Activated T-cell treated with anti-CD3 and anti-CD28 coated beads, Interleukin-2, amount 50 U/mL, for 4 hours (primary cell): ENCODE results near the gene CYFIP1. TPM values are rescaled to one million over a fixed set of nuclear protein-coding genes. Genes with fewer than 3 reads are reported as not detected.

Experiments
- ATAC-seq, 2 donors: fragments of 200-7000 bp; cut with Tn5 transposase; one replicate each; pipeline ENCODE4 v1.10.0; 2021
- DNase-seq: peaks from one replicate; pipeline ENCODE4 v3.0.0-alpha.2; 2020
- H3K27me3 Mint-ChIP-seq: one replicate; pipeline ENCODE4 v1.8.0; 2021; ENCODE audit warnings: low read depth, mixed read lengths
- H3K36me3 Mint-ChIP-seq: one replicate; pipeline ENCODE4 v1.8.0; 2022; ENCODE audit warnings: mixed read lengths; ENCODE audit not compliant: insufficient read depth
- H3K4me1 Mint-ChIP-seq: one replicate; pipeline ENCODE4 v1.8.0; 2021; ENCODE audit warnings: low read depth, mixed read lengths
- H3K4me3 Mint-ChIP-seq: one replicate; pipeline ENCODE4 v1.8.0; 2021; ENCODE audit warnings: mild to moderate bottlenecking, moderate library complexity, mixed read lengths
- H3K9me3 Mint-ChIP-seq: one replicate; pipeline ENCODE4 v1.8.0; 2021; ENCODE audit warnings: mixed read lengths
- total RNA-seq, 3 donors: library from RNA; stranded (reverse); gene quantifications; one replicate each; pipeline ENCODE4 v1.2.1, GENCODE V29; 2021

CYFIP1 gene
- total RNA-seq, 3 donors from 2014 or later: 8.8 to 17.9 (median 12.5) TPM

DNA sequence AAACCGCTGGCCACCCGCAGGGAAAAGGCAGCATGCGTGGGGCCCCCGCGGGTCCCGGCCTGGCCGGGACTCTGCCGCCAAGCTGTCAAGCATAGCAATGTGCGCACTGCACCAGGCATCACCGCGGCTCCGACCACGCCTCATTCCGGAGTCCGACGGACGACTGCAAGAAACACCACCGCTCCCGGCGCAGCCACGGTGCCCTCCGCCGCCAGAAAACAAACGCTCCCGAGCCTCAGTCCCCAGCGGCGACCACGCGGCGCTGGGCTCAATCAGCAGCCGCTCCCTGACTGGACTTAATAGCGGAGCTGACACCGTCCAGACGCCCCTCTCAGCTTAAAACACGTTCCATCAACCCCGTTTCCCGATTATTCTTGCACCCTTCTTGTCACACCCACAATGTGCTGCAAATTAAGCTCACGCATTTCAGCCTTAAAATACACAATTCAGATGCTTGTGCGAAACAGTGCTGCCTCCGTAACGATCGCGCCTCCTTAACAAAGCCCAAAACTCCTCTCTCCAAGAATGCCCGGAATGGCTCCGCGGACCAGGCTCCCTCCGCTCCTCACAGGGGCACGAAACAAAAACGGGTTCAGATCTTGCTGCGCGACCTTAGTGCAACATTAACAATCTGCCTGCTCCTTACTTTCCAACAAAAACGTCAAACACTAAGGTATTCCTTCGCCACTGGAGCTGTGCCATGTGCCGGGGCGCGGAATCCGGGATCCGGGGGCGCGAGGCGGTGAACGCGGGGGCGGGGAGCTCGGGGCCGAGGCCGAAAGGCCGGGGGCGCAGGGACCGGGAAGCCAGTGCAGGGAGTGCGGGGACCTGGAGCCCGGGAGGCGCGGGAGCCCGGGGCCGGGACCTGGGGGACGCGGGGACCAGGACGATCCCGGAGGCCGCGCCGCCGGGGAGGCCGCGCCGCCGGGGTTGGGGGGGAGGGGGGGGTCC is 655 bp downstream of the CYFIP1 start:
- peaks cover 13% of the 10 kb centered on the region for H3K4me1 Mint-ChIP-seq
- H3K36me3 Mint-ChIP-seq: no peaks in the 10 kb centered on the region
- no peak for DNase-seq

DNA sequence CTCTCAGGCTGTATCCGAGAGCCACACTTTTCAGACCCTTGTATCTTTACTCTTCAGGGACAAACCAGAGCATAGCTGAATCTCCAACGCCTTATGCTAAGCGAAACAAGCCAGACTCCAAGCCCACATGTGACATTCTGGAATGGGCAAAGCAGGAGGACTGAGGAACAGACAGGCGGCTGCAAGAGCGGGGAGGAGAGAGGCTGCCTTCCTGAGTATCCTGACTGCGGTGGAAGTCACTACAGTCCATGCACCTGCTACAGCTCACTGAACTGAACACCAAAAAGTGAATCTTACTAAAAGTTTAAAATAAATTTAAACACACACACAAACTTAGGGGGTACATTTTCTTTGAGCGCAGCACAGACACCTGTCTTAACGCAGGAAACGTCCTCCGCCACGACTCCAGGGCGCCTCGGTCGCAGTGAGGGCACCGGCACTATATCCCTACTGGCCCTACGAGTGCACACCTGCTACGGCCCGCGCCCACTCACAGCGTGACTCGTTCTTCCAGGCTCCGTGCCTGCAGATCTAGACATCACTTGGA is 1.4 kb downstream of the CYFIP1 start:
- DNase-seq: no peak

More for the DNA sequence above, 655 bp downstream of the CYFIP1 start:
- H3K9me3 Mint-ChIP-seq: no peaks in the 10 kb centered on the region
- peak; percentile 72 to 78 for ATAC-seq
- peaks cover 17% of the 10 kb centered on the region for H3K27me3 Mint-ChIP-seq
- peak overlapping the region; percentile 84 for H3K4me3 Mint-ChIP-seq

DNA sequence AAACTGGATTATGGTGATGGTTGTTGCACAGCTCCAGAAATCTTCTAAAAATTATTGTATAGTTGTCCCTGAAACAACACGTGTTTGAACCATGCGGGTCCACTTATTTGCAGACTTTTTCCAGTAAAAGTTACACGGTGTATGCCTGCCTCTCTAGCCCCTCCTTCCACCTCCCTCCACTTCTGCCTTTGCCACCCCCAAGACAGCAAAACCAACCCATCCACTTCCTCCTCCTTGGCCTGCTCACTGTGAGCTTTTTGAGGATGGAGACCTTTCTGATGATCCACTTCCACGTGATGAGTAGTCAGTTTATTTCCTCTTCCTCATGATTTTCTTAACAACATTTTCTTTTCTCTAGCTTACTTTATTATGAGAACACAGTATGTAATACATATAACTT is 5.4 kb downstream of the CYFIP1 start:
- Mint-ChIP-seq H3K36me3 (no peaks in the 10 kb centered on the region), H3K4me3 (no peak overlapping the region), H3K27me3 (peaks cover 17% of the 10 kb centered on the region), H3K9me3 (no peaks in the 10 kb centered on the region), H3K4me1 (peaks cover 11% of the 10 kb centered on the region)
- ATAC-seq (no peak), DNase-seq (no peak)

More for the DNA sequence above, 1.4 kb downstream of the CYFIP1 start:
- H3K4me1 Mint-ChIP-seq: peaks cover 13% of the 10 kb centered on the region
- H3K36me3 Mint-ChIP-seq: no peaks in the 10 kb centered on the region
- no peaks in the 10 kb centered on the region for H3K9me3 Mint-ChIP-seq
- peak; percentile 39 to 44 for ATAC-seq
- H3K4me3 Mint-ChIP-seq: peak overlapping the region; percentile 84
- peaks cover 17% of the 10 kb centered on the region for H3K27me3 Mint-ChIP-seq

DNA sequence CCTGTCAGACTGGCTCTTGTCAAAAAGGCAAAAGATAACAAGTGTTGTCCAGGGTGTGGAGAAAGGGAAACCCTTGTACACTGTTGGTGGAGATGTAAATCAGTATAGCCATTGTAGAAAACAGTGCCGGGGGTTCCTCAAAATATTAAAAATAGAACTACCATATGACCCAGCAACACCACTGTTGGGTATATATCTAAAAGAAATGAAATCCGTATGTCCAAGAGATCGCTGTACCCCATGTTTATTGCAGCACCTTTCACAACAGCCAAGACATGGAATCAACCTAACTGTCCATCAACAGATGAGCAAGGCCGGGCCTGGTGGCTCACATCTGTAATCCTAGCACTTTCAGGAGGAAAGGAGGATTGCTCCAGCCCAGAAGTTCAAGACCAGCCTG is 6.2 kb downstream of the CYFIP1 start:
- Mint-ChIP-seq H3K27me3 (peaks cover 9% of the 10 kb centered on the region), H3K36me3 (peaks cover 3% of the 10 kb centered on the region)

DNA sequence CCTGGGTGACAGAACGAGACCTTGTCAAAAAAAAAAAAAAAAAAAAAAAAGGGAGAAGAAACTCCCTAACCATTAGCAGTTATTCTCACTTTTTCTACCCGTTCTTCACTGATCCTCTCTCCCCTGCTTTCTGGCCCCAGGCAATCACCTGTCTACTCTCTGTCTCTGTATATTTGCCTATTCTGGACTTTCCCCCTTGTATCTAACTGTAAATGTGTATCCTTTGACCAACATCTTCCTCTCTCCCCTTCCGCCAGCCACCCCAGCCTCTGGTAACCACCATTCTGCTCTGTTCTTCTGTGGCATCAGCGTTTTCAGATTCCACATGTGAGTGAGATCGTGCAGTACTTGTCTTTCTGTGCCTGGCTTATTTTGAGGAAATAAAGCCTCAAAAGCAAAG is 6.9 kb downstream of the CYFIP1 start:
- Mint-ChIP-seq H3K36me3 (peaks cover 3% of the 10 kb centered on the region), H3K4me1 (no peaks in the 10 kb centered on the region), H3K9me3 (peaks cover 4% of the 10 kb centered on the region), H3K4me3 (no peak overlapping the region), H3K27me3 (peaks cover 2% of the 10 kb centered on the region)
- ATAC-seq (no peak), DNase-seq (no peak)

More for the DNA sequence above, 6.2 kb downstream of the CYFIP1 start:
- ATAC-seq: no peak
- H3K4me1 Mint-ChIP-seq: peaks cover 4% of the 10 kb centered on the region
- no peak overlapping the region for H3K4me3 Mint-ChIP-seq
- H3K9me3 Mint-ChIP-seq: peaks cover 4% of the 10 kb centered on the region
- DNase-seq: no peak

DNA sequence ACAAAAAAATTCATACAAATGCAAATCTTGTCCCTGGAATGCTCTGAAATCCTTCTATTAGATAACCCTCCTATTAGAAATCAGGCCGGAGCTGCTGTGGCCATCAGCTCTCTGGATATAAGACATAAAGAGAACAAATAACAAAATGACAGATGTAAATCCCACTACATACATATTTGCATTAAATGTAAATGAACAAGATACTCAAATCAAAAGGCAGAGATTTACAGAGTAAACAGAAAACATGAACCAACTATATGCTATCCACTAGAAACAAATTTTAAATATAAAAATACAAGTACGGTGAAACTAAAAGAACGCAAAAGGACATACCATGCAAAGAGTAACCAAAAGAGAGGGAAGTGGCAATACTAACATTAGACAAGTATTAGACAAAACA is 10.7 kb downstream of the CYFIP1 start:
- H3K27me3 Mint-ChIP-seq: no peaks in the 10 kb centered on the region
- ATAC-seq: no peak
- no peak overlapping the region for H3K4me3 Mint-ChIP-seq
- H3K36me3 Mint-ChIP-seq: peaks cover 3% of the 10 kb centered on the region
- H3K9me3 Mint-ChIP-seq: peaks cover 4% of the 10 kb centered on the region
- H3K4me1 Mint-ChIP-seq: no peaks in the 10 kb centered on the region
- no peak for DNase-seq

DNA sequence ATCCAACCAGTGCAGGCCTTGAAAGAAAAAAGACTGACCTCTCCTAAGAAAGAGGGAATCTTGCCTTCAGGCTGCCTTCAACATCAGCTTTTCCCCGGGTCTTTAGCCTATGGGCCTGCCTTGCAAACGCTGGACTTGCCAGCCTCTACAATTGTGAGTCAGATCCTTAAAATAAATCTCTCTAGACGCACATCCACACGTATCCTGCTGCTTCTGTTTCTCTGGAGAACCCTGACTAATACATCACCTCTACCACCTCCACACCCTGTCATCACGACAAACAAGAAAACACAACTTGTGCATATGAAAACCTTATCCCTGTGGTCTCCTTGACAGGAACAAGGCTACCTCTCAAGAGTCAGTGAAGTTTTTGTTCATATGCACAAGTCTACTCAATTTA is 11.8 kb downstream of the CYFIP1 start:
- Mint-ChIP-seq H3K36me3 (peaks cover 3% of the 10 kb centered on the region), H3K27me3 (no peaks in the 10 kb centered on the region), H3K4me1 (no peaks in the 10 kb centered on the region), H3K9me3 (peaks cover 4% of the 10 kb centered on the region), H3K4me3 (no peak overlapping the region)
- ATAC-seq (no peak), DNase-seq (no peak)

DNA sequence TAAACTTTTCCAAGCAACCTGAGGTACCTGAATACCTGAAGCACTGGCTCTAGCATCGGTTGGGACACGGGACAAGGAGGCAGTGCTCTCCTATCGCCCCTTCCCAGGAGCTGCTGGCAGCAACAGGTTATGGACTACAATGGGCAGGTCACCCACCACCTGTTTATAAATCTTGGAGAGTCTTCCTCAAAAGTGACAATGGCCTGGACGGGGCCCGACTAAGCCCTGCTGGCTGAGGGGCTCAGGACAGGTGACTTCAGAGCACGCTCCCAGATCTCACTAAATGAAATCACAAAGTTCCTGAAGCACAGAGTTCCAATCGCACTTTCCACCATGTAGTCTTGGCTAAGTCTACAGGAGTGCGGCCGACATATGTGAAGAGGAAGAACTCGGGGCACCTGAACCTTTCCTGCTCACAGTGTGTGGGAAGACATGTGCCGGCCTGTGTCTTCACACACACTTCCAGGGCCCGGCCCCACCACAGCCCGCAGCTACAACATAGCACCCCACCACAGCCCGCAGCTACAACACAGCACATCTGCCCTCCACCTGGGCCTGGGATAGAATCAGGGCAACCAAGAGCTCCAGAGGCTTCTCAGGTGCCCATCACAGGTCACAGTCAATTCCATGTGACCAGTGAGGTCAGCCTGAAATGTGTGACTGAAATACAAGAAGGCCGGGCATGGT is 12.9 kb downstream of the CYFIP1 start:
- H3K27me3 Mint-ChIP-seq: no peaks in the 10 kb centered on the region
- no peaks in the 10 kb centered on the region for H3K4me1 Mint-ChIP-seq
- H3K36me3 Mint-ChIP-seq: peaks cover 3% of the 10 kb centered on the region
- ATAC-seq (no peak), DNase-seq (no peak)
- H3K9me3 Mint-ChIP-seq: peaks cover 4% of the 10 kb centered on the region
- H3K4me3 Mint-ChIP-seq: no peak overlapping the region

DNA sequence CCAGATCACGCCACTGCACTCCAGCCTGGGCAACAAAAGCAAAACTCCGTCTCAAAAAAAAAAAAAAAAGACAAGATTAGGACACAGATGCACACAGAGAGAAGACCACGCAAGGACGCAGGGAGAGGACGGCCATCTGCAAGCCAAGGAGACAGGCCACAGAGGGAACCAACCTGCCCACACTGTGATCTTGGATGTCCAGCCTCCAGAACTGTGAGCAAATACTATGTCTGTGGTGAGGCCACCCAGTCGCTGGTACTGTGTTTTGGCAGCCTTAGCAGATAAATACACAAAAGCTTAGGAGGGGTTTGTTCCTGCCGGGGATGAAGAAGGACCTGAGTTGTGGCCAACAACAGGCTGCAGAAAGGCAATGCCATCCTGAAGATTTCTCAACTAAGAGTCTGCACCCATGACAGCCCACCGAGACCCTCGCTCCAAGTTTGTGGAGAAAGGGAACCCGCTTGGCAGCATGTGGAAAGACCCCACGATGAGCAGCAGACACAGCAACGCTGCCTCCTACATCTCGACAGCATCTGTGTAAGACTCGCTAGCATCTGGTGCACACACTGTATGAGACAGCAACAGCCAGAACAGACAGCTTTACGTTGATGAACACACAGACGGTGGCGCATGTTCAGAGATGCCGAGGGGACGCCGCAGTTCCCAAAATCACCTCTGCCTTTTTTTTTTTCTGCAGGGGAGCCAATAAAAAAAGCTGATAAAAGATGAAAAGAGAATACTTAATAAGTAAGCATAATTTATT is 13.7 kb downstream of the CYFIP1 start:
- no peaks in the 10 kb centered on the region for H3K4me1 Mint-ChIP-seq
- no peak overlapping the region for H3K4me3 Mint-ChIP-seq
- H3K36me3 Mint-ChIP-seq: peaks cover 3% of the 10 kb centered on the region
- DNase-seq: no peak
- ATAC-seq: no peak
- no peaks in the 10 kb centered on the region for H3K27me3 Mint-ChIP-seq
- peaks cover 4% of the 10 kb centered on the region for H3K9me3 Mint-ChIP-seq

DNA sequence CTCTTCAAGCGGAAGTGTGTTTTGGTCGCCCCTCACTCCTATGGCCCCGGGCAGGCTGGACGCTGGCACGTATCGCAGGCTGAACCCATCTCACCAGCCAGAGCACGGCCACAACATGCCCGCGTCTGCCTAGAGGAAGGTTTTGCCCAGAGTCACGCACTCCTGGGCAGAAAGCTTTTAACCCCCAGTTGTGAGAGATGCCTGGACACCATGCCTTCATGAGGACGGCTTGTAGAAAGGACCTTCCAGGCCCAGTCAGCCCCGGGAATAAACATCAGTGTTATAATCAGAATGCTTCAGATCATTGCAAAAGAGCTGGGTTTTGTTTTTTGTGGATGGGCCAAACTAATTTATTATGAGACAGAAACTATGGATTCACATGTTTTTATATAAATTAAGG is 16.5 kb downstream of the CYFIP1 start:
- H3K4me1 Mint-ChIP-seq: no peaks in the 10 kb centered on the region
- no peak overlapping the region for H3K4me3 Mint-ChIP-seq
- H3K9me3 Mint-ChIP-seq: no peaks in the 10 kb centered on the region
- ATAC-seq: no peak
- no peaks in the 10 kb centered on the region for H3K27me3 Mint-ChIP-seq
- no peaks in the 10 kb centered on the region for H3K36me3 Mint-ChIP-seq
- DNase-seq: no peak

DNA sequence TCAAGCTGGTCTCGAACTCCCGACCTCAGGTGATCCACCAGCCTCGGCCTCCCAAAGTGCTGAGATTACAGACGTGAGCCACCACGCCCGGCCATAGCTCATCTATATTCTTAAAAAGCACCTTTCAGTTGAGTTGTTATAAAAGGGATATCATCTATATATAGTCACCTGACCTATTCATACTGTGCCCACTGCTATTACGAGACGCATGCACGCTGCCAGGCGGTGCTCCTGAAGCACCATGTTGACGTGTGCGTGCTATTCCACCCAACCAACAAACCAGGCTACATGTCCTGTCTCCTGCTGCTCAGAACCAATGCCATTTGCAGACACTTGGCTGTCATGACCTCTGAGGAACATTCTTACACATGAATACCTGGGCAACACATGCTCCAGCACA is 17.6 kb downstream of the CYFIP1 start:
- H3K9me3 Mint-ChIP-seq: no peaks in the 10 kb centered on the region
- DNase-seq (no peak), ATAC-seq (no peak)
- no peak overlapping the region for H3K4me3 Mint-ChIP-seq
- no peaks in the 10 kb centered on the region for H3K36me3 Mint-ChIP-seq
- H3K4me1 Mint-ChIP-seq: no peaks in the 10 kb centered on the region
- no peaks in the 10 kb centered on the region for H3K27me3 Mint-ChIP-seq

DNA sequence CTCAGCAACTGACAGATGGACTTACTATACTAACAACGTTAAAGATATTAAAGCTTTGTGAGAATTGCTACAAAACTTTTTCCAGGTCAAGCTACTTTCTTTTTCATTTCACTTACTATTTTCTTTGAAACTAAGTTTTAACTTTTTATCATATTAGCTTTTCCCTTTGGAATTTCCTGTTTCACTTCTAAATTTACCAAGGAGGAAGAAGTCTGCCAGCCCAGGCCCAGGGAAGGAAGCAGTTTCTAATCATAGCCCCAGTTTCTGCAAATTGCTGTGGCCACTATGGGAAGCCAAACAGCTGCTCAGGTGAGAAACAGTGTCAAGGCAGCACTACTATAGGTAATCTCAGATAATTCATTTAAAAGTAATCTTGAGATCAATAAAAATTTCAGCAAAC is 18.4 kb downstream of the CYFIP1 start:
- Mint-ChIP-seq H3K36me3 (no peaks in the 10 kb centered on the region), H3K9me3 (no peaks in the 10 kb centered on the region), H3K27me3 (no peaks in the 10 kb centered on the region), H3K4me1 (no peaks in the 10 kb centered on the region), H3K4me3 (no peak overlapping the region)
- ATAC-seq (no peak), DNase-seq (no peak)

DNA sequence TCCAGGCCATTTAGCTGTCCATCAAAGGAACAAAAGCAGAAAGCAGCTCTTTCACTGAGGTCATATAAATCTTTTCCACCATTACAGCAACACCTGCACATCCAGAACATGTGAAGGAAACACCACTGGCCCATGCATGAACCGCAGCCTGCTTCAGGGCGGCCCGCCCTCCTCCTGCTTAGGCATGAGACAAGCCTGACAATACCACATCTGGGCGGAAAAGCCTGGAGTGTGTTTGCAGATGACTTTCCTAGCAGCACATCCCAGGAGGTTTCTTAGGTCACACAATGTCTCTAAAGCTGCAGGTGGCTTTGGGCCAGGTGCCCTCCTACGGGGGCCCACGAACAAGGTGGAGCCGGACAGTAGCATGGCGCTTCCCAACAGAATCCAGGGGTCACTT is 19.6 kb downstream of the CYFIP1 start:
- H3K36me3 Mint-ChIP-seq: no peaks in the 10 kb centered on the region
- ATAC-seq (no peak), DNase-seq (no peak)
- no peaks in the 10 kb centered on the region for H3K4me1 Mint-ChIP-seq
- H3K4me3 Mint-ChIP-seq: no peak overlapping the region
- no peaks in the 10 kb centered on the region for H3K9me3 Mint-ChIP-seq
- H3K27me3 Mint-ChIP-seq: no peaks in the 10 kb centered on the region

DNA sequence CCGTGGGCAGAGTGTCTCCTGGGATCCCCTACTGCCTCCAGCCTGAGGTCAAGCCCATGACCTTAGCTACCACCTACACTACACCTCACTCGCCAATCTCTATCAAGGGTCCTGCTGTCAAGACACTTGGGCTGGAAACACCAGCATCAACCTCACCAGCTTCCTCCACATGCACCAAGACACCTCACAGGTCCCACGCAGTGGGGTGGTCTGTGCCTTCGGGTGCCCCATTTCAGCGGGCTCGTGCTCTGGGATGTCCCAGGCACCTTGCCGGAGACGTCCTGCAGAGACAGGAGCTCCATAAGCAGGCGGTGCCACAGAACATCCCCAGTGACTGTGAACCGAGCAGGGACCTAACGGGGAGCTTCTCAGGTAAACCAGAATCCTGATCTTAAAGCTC is 20.0 kb downstream of the CYFIP1 start:
- Mint-ChIP-seq H3K4me3 (no peak overlapping the region), H3K9me3 (no peaks in the 10 kb centered on the region), H3K4me1 (no peaks in the 10 kb centered on the region), H3K27me3 (no peaks in the 10 kb centered on the region), H3K36me3 (no peaks in the 10 kb centered on the region)
- DNase-seq (no peak), ATAC-seq (no peak)
